NCI-H1436 (cell line): Measurements from ENCODE around the gene WDR93.
A peak's percentile ranks its signal among the peaks of the same experiment; 100 is the strongest.

ENCODE experiments used
- DNase-seq: peaks from one replicate; lab custom pipeline; 2025; lab: John Stamatoyannopoulos, UW

WDR93 gene

GRCh38 chr15:89749054-89749453 lies 58.4 kb downstream of the WDR93 start:
- no peak for DNase-seq

GRCh38 chr15:89749526-89749925 lies 58.9 kb downstream of the WDR93 start:
- no peak for DNase-seq

GRCh38 chr15:89749951-89750559 lies 59.4 kb downstream of the WDR93 start:
- no peak for DNase-seq

DNA sequence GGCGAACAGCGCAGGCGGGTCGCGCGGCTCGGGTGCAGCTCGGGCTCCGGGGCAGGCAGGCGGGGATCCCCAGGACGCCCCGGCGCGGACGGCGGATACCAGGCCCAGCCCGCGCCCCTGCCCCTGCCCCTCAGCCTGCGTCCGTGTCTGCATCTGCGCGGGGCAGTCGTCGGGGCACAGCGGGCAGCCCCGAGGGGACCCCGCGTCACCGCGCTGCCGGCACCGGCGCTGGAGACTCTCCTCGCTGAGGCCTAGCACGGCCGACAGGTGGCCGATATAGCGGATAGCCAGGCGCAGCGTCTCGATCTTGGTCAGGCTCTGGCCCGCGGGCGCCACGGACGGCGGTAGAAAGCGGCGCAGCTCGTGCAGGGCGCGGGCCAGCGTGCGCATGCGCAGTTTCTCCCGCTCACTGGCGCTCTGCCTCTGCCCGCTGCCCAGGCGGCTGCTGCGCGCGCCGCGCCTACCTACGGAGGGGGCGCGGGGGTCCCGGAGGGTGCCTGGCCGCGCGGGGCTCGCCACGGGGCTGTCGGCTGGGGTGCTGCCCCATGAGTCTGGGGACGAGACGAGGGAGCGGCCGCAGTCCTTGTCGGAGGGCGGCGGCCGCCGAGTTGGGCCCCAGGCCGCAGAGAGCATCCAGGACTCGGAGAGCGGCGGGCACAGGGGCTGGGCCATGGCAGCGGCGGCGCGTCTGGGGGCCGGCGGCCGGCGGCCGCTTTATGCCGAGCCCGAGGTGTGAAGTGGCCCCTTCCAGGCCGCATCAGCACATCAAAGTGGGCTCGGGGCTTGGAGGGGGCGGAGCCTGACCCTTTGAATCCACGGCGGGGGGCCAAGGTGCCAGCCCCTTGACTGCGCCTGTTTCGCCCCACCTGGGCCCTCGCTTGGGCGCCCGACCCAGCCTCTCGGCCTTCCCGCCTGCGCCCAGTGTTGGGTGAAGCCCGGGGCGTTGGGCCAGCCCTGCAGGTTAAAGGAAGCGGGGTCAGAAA lies 60.2 kb downstream of the WDR93 start, which contains the start of gene MESP1:
Gene MESP1 (minus strand): TSS at position 690 of the 983 bp plus-strand sequence. CDS start 18 bp downstream, at position 672.
- DNase-seq = peak; percentile 88

DNA sequence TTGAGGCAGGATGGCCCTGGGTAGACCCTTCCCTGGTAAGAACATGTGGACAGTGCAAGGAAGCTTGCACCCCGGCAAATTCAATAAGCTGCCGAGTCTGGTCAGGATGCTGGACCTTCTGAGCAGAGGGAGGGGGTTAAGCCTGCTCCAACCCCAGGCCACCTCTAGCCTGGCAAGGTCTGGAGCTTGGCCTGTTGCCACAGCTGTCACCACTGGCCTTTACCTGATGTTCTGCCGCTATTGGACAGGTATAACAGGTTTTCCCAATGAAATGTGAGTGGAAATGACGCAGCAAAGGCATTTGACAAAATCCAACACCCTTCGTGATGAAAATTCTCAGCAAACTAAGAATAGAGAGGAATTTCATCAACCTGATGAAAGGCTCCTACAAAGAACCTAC lies 61.1 kb downstream of the WDR93 start:
- no peak for DNase-seq

GRCh38 chr15:89753855-89754254 lies 63.2 kb downstream of the WDR93 start:
- no peak for DNase-seq

- no peak for DNase-seq
Observed at GRCh38 chr15:89754361-89755154, 63.9 kb downstream of the WDR93 start.

GRCh38 chr15:89755701-89756100 lies 65.1 kb downstream of the WDR93 start:
- DNase-seq = no peak

GRCh38 chr15:89756897-89757296 lies 66.3 kb downstream of the WDR93 start:
- DNase-seq = no peak

- no peak for DNase-seq
Observed at GRCh38 chr15:89758283-89758682, 67.7 kb downstream of the WDR93 start.

DNA sequence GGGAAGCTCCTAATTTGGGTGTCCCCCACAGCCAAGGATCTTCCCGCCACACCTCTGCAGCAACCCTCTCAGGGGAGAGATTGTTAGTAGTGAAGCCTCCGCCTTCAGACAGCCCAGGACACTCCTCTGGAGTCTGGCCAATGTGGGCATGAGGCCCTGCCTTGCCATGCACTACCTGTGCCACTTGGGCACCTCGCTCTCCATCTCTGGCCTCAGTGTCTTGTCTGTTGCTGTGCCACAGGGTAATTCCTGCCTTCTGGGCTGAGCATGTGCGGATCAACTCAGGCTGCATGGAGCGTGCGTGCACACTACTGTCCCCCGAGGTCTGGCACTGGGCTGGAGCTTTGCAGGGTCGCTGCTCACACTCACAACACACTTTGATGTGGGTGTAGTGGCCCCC lies 68.4 kb downstream of the WDR93 start:
- DNase-seq = no peak

DNA sequence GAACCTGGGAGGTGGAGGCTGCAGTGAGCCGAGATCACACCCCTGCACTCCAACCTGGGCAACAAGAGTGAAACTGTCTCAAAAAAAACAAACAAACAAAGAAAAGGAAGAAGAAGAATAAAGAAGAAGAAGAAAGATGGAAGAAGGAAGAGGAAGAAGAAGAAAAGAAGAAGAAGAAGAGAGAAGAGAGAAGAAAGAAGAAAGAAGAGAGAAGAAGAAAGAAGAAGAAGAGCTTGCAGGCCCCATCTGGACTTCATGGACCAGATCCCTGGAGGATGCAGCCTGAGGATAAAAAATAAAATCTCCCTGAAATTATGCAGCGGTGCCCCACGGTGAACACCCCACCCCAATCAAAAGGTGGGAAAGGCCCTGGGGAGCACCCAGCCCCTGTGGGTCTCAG lies 69.2 kb downstream of the WDR93 start:
- no peak for DNase-seq

DNA sequence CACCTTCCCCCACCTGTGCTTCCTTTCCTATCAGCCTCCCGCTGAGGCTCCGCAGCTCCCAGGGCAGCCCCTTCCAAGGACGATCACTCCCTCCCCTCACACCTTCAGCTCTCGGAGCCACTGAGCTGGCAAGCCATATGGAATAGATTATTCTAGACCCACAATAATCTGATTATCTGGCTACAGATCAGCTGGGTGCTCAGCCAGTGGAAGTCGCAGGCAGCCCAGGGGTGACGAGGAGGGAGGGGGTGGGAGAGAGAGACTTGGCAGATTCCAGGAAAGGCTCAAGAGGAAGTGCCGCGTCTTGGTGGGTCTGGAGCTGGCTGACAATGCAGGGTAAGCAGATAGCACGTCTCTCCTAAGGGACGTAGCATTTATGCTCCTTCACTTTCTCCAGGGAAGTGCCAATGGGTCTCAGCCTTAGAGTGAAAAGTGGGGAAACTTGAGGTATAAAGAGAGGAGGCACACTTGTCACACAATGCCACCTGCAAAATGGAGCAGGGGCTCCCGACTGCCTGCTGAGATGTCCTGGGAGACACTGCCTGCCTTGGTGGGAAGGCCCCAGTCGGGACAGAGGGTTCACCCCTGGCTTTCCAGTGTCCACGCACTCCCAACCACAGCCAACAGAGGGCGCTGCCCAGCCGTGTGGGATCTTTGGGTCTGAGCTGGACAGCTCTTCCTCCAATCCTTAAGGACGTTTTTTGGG lies 69.8 kb downstream of the WDR93 start:
- peak; percentile 44 for DNase-seq

GRCh38 chr15:89761009-89761831 lies 70.6 kb downstream of the WDR93 start:
- DNase-seq = no peak

DNA sequence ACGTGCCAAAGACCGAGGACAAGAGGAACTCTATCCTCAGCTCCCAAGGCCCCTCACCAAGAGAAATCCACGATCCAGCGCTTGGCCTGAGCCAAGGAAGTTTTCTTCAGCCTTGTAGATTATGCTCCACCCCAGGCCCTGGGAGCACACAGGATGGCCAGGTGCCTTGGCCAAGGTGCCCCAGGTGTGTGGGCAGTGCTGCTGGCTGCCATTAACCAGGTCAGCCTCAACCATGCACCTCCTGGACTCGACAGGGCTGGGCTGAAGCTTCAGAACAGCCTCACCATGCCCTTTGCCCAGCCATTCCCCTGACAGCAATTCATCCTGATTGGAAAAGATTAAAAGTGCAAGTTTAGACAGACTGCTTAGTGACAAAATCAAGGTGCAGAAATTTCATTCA lies 71.3 kb downstream of the WDR93 start:
- DNase-seq = no peak

DNA sequence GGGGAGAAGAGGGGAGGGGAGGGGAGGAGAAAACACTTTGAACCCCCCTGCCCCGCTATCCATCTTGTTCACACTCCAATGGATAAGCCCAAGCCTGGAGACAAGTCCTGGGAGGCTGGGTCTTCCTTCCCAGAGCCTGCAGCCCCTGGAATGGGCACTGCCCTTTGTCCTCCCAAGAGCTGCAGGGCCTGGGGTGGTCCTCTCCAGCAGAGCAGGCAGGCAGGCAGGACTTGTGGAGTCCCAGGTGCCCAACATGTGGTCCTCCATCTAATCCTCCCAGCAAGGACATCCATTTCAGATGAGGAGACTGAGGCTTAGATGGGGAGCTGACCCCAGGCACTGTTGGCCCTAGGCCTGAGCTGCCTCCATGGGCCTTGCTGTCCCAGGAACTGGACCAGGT lies 75.1 kb downstream of the WDR93 start:
- DNase-seq = no peak

- no peak for DNase-seq
Observed at GRCh38 chr15:89766357-89767311, 76.0 kb downstream of the WDR93 start.

- no peak for DNase-seq
Observed at GRCh38 chr15:89767411-89767915, 76.9 kb downstream of the WDR93 start.

DNA sequence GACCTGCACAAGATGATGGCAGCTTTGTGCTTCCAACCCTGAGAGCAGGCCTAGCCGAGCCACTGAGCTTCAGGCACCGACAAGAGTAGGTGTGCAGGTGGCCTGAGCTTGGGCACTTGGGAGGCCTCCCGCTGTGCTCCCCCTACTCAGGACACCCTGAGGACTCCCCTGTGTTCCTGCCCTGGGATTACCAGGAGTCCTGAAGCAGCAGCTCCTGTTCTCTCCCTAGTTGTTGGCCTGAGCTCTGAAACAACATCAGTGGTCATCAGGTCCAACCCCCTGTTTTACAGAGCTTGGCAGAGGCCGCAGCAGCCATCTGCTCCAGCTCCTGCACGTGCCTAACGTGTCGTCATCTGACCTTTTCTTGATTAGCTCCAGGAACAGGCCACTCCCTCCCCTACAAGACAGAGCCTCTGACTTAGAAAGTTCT lies 77.5 kb downstream of the WDR93 start:
- DNase-seq = no peak
